Erythroblast (primary cell): ENCODE data around the gene ITPR1.

Experiments
- GATA1 ChIP-seq: IDR thresholded peaks from 2 replicates; pipeline ENCODE4 v1.6.1; 2011; ENCODE audit warnings: low read depth, mild to moderate bottlenecking, control low read depth, low read length, moderate library complexity
- POLR2A ChIP-seq: IDR thresholded peaks from 2 replicates; pipeline ENCODE4 v1.6.1; 2011; ENCODE audit warnings: mild to moderate bottlenecking, low read length

GRCh38 chr3:4746241-4746958, 253.3 kb downstream of the ITPR1 start:
- no peak for TF ChIP-seq POLR2A
- TF ChIP-seq GATA1 = no peak
